PFSK-1 (cell line): ENCODE results near the gene CORO2B. TPM values are rescaled to one million over a fixed set of nuclear protein-coding genes. Genes with fewer than 3 reads are reported as not detected.

Experiments
- FOXP2 ChIP-seq: optimal IDR thresholded peaks from 2 replicates; pipeline ENCODE3; 2011; ENCODE audit warnings: borderline replicate concordance, control low read depth, inconsistent platforms; ENCODE audit not compliant: insufficient read depth; ENCODE audit errors: extremely low read length, extremely low read depth
- POLR2AphosphoS5 ChIP-seq: IDR thresholded peaks from 2 replicates; pipeline ENCODE4 v1.6.1; 2012; ENCODE audit warnings: low read depth, mild to moderate bottlenecking, control low read depth, low read length, moderate library complexity
- REST ChIP-seq, 2 experiments: IDR thresholded peaks; 2 replicates each; pipeline versions ENCODE4 v1.6.1 to v1.8.0; 2011 to 2012; ENCODE audit warnings: low read depth in 2 of 2, low read length in 2 of 2, control low read depth in 1 of 2, inconsistent platforms in 1 of 2, mild to moderate bottlenecking in 1 of 2, moderate library complexity in 1 of 2; ENCODE audit not compliant: insufficient read depth in 1 of 2
- SIN3A ChIP-seq: IDR thresholded peaks from 2 replicates; pipeline ENCODE4 v1.6.1; 2012; ENCODE audit warnings: mild to moderate bottlenecking, low read length, moderate library complexity, borderline replicate concordance; ENCODE audit not compliant: insufficient read depth
- TAF1 ChIP-seq: IDR thresholded peaks from 2 replicates; pipeline ENCODE4 v1.6.1; 2012; ENCODE audit warnings: low read length, control low read depth, borderline replicate concordance; ENCODE audit not compliant: insufficient read depth
- polyA plus RNA-seq: library from polyadenylated mRNA; unstranded; fragments of >200 nt; gene quantifications from one replicate; pipeline ENCODE4 v1.2.1, GENCODE V29; 2012; ENCODE audit warnings: low read depth, missing spikeins; ENCODE audit not compliant: insufficient read length

CORO2B gene
- 46.0 TPM for polyA plus RNA-seq

- TF ChIP-seq REST (IDR thresholded peaks at IDR 0.05; ENCODE audit: insufficient read depth in 1 of 2, low read depth in 2 of 2, low read length in 2 of 2) (no peak), FOXP2 (no peak), SIN3A (no peak), POLR2AphosphoS5 (no peak), TAF1 (0 out of 2 replicates have a peak, but pooled peaks have one; percentile 33)
Measured at GRCh38 chr15:68578980-68579935, at the start of gene CORO2B. Gene CORO2B, plus strand, starts transcription at chr15:68578993. Its CDS starts 270 bp downstream, at chr15:68579263.

- no peak for TF ChIP-seq SIN3A
- TF ChIP-seq FOXP2, result no peak
- TF ChIP-seq POLR2AphosphoS5, result no peak
- TF ChIP-seq TAF1, result no peak
- no peak for TF ChIP-seq REST (IDR thresholded peaks at IDR 0.05; ENCODE audit: insufficient read depth in 1 of 2, low read depth in 2 of 2, low read length in 2 of 2)
Measured at GRCh38 chr15:68531387-68532179, 47.2 kb upstream of the CORO2B start.

- TF ChIP-seq FOXP2, result no peak
- no peak for TF ChIP-seq POLR2AphosphoS5
- no peak for TF ChIP-seq TAF1
- no peak for TF ChIP-seq REST (IDR thresholded peaks at IDR 0.05; ENCODE audit: insufficient read depth in 1 of 2, low read depth in 2 of 2, low read length in 2 of 2)
- no peak for TF ChIP-seq SIN3A
Measured at GRCh38 chr15:68536331-68537095, 42.3 kb upstream of the CORO2B start.

GRCh38 chr15:68537097-68537496 lies 41.7 kb upstream of the CORO2B start:
- TF ChIP-seq POLR2AphosphoS5, result no peak
- TF ChIP-seq SIN3A, result no peak
- TF ChIP-seq FOXP2, result no peak
- TF ChIP-seq TAF1, result no peak
- TF ChIP-seq REST (IDR thresholded peaks at IDR 0.05; ENCODE audit: insufficient read depth in 1 of 2, low read depth in 2 of 2, low read length in 2 of 2), result no peak
